Mammary epithelial cell (primary cell): ENCODE data around the gene ADGRD1.

Experiments
- CTCF ChIP-seq, 2 donors: IDR thresholded peaks in 1 of 2; conservative IDR thresholded peaks in 1 of 2; 2 replicates each; pipeline ENCODE4 v1.5.1; 2011 to 2012; ENCODE audit warnings: inconsistent platforms in 2 of 2, low read length in 2 of 2, mild to moderate bottlenecking in 2 of 2, control low read depth in 1 of 2, low read depth in 1 of 2; ENCODE audit not compliant: insufficient read depth in 1 of 2; ENCODE audit errors: extremely low read depth in 1 of 2
- EZH2 ChIP-seq: IDR thresholded peaks from 2 replicates; pipeline ENCODE4 v1.6.1; 2012; ENCODE audit warnings: low read length, inconsistent platforms, borderline replicate concordance

- TF ChIP-seq CTCF (conservative IDR thresholded peaks at IDR 0.05 in 1 of 2, IDR thresholded peaks at IDR 0.05 in 1 of 2; ENCODE audit: extremely low read depth in 1 of 2, insufficient read depth in 1 of 2, low read depth in 1 of 2, low read length in 2 of 2) (no peak), EZH2 (no peak)
Observed at GRCh38 chr12:131074221-131075083, 120.7 kb downstream of the ADGRD1 start.
